D721Med (cell line): ENCODE data around the gene KDM4C.
"Not testable (repeated sequence)": the region's sequence is repeated elsewhere in the genome, so short reads cannot be mapped to it uniquely, and the experiment has no call there.

Experiments
- DNase-seq: peaks from one replicate; pipeline ENCODE4 v3.0.0; 2011; ENCODE audit warnings: low spot score; ENCODE audit not compliant: insufficient read length
- FAIRE-seq: peaks from 2 replicates; lab custom pipeline; 2011; peaks lifted over from hg19 to GRCh38; lab: Jason Lieb, UNC
- CTCF ChIP-seq: IDR thresholded peaks from 2 replicates; pipeline ENCODE4 v1.5.1; 2012; ENCODE audit warnings: mild to moderate bottlenecking, control low read depth; ENCODE audit not compliant: insufficient read depth; ENCODE audit errors: missing control alignments

Gene KDM4C

GRCh38 chr9:6716766-6717165 is 41.0 kb upstream of the KDM4C start:
- no peak for DNase-seq
- no peak for TF ChIP-seq CTCF
- no peak for FAIRE-seq

GRCh38 chr9:6723881-6724420 is 33.8 kb upstream of the KDM4C start:
- FAIRE-seq = no peak
- no peak for DNase-seq
- no peak for TF ChIP-seq CTCF

- no peak for TF ChIP-seq CTCF
- DNase-seq (no peak), FAIRE-seq (no peak)
Measured at GRCh38 chr9:6733257-6733656, 24.5 kb upstream of the KDM4C start.

- FAIRE-seq = no peak
- no peak for TF ChIP-seq CTCF
- DNase-seq = no peak
Measured at GRCh38 chr9:6733831-6734230, 23.9 kb upstream of the KDM4C start.

GRCh38 chr9:6735422-6735821 is 22.4 kb upstream of the KDM4C start:
- no peak for DNase-seq
- TF ChIP-seq CTCF = no peak
- FAIRE-seq = no peak

- DNase-seq (no peak), FAIRE-seq (peak; percentile 11)
- TF ChIP-seq CTCF = peak; percentile 39
Measured at GRCh38 chr9:6739218-6739617, 18.6 kb upstream of the KDM4C start.

GRCh38 chr9:6748861-6749260 is 8.9 kb upstream of the KDM4C start:
- FAIRE-seq, DNase-seq: not testable (repeated sequence)

- not testable (repeated sequence) for FAIRE-seq, DNase-seq
Measured at GRCh38 chr9:6754861-6755260, 2.9 kb upstream of the KDM4C start.
